Esophagus muscularis mucosa (tissue), 3 donors: Measurements from ENCODE around the gene ZNF37A.

ENCODE experiments used
- CTCF ChIP-seq, 3 experiments: fragments of 200-600 bp in 2 of 3; fragments of 450-650 bp in 1 of 3; sonication (generic) in 2 of 3; IDR thresholded peaks; one replicate each; pipeline ENCODE4 v1.5.1; 2017 to 2019; ENCODE audit warnings: antibody characterized with exemption in 3 of 3, mild to moderate bottlenecking in 2 of 3, moderate library complexity in 1 of 3
- POLR2A ChIP-seq: fragments of 450-650 bp; IDR thresholded peaks from one replicate; pipeline ENCODE4 v1.6.1; 2017; ENCODE audit warnings: antibody characterized with exemption, moderate library complexity, mild to moderate bottlenecking, low read depth
- POLR2AphosphoS5 ChIP-seq, 2 donors: sonication (generic); formaldehyde crosslinking; IDR thresholded peaks; one replicate each; pipeline ENCODE4 v1.6.1; 2017; ENCODE audit warnings: antibody characterized with exemption in 2 of 2

- TF ChIP-seq POLR2AphosphoS5 (IDR thresholded peaks at IDR 0.05) (no peak), CTCF (IDR thresholded peaks at IDR 0.05) (no peak), POLR2A (no peak)
Measured at GRCh38 chr10:38072552-38072951, 21.6 kb upstream of the ZNF37A start.
